CD4-positive, alpha-beta T cell (primary cell): ENCODE data around the gene VSIG2. TPM values are rescaled to one million over a fixed set of nuclear protein-coding genes. Genes with fewer than 3 reads are reported as not detected.

Experiments used
- ATAC-seq: fragments of 200-7000 bp; cut with Tn5 transposase; one replicate; pipeline ENCODE4 v1.10.0; 2022; ENCODE audit warnings: mild to moderate bottlenecking; ENCODE audit not compliant: poor library complexity
- CTCF ChIA-PET: fragments of 350-600 bp; sonication (Branson Sonifier 250); formaldehyde crosslinking; loops from one replicate; lab custom pipeline; 2021; ENCODE audit warnings: antibody characterized with exemption, inconsistent platforms; lab: Charles Lee
- POLR2A ChIA-PET: fragments of 350-600 bp; sonication (Branson Sonifier 250); formaldehyde crosslinking; loops from one replicate; lab custom pipeline; 2021; ENCODE audit warnings: antibody characterized with exemption, inconsistent platforms; lab: Charles Lee
- DNase-seq, 14 experiments: peaks; one replicate each; pipeline ENCODE4 v3.0.0-alpha.2; 2013 to 2020; ENCODE audit warnings: mixed read lengths in 2 of 14
- H3K27ac ChIP-seq, 2 donors: one replicate each; pipeline versions ENCODE4 v1.5.1 to v1.7.0; 2013; ENCODE audit warnings: low read length in 2 of 2, low read depth in 1 of 2, mild to moderate bottlenecking in 1 of 2
- H3K27me3 ChIP-seq, 2 experiments: 1 replicate in 1 of 2; 2 replicates in 1 of 2; pipeline versions ENCODE4 v1.6.1 to v1.7.0; 2013; ENCODE audit warnings: low read length in 2 of 2, control low read depth in 1 of 2, mild to moderate bottlenecking in 1 of 2, moderate library complexity in 1 of 2; ENCODE audit not compliant: insufficient read depth in 2 of 2, control insufficient read depth in 1 of 2
- H3K36me3 ChIP-seq: one replicate; pipeline ENCODE4 v1.6.1; 2013; ENCODE audit warnings: low read length, control low read depth; ENCODE audit not compliant: insufficient read depth
- H3K4me1 ChIP-seq: one replicate; pipeline ENCODE4 v1.6.1; 2013; ENCODE audit warnings: low read length, control low read depth; ENCODE audit not compliant: insufficient read depth
- H3K4me3 ChIP-seq: one replicate; pipeline ENCODE4 v1.5.1; 2013; ENCODE audit warnings: mild to moderate bottlenecking, low read length, moderate library complexity
- H3K9me3 ChIP-seq, 2 experiments: 1 replicate in 1 of 2; 2 replicates in 1 of 2; pipeline versions ENCODE4 v1.6.1 to v1.7.0; 2013; ENCODE audit warnings: low read length in 2 of 2, mild to moderate bottlenecking in 2 of 2, control low read depth in 1 of 2, moderate library complexity in 1 of 2; ENCODE audit not compliant: control insufficient read depth in 1 of 2, insufficient read depth in 1 of 2
- H3K27ac Mint-ChIP-seq: one replicate; pipeline ENCODE4 v1.8.0; 2020; ENCODE audit warnings: mixed read lengths
- H3K27me3 Mint-ChIP-seq: one replicate; pipeline ENCODE4 v1.8.0; 2021; ENCODE audit warnings: mixed read lengths
- H3K36me3 Mint-ChIP-seq: one replicate; pipeline ENCODE4 v1.8.0; 2021; ENCODE audit warnings: low read depth, mixed read lengths
- H3K4me1 Mint-ChIP-seq: one replicate; pipeline ENCODE4 v1.8.0; 2021; ENCODE audit warnings: low read depth, mixed read lengths
- H3K4me3 Mint-ChIP-seq: one replicate; pipeline ENCODE4 v1.8.0; 2020; ENCODE audit warnings: mild to moderate bottlenecking, mixed read lengths
- H3K9me3 Mint-ChIP-seq: one replicate; pipeline ENCODE4 v1.8.0; 2020; ENCODE audit warnings: mixed read lengths
- intact Hi-C, 2 experiments: fragments of 100-400 bp; cut with DNase I in 1 of 2; cut with micrococcal nuclease in 1 of 2; formaldehyde crosslinking; loops; one replicate each; pipeline versions ENCODE4 v1.15.1 to v1.9.0; 2023 to 2025; cut with DNase I, micrococcal nuclease
- total RNA-seq, 174 experiments: library from RNA in 2 of 174; stranded (reverse) in 2 of 174; gene quantifications; one replicate each; pipeline ENCODE4 v1.2.3 and lab custom pipeline; 2021 to 2026
- TF ChIP-seq, protein P1 (sequence below): fragments of 200-600 bp; IDR thresholded peaks from one replicate; pipeline ENCODE4 v1.8.0; 2022; ENCODE audit warnings: antibody characterized with exemption, mild to moderate bottlenecking

VSIG2 gene
- total RNA-seq, 2 experiments from 2014 or later = 0.28 TPM; not detected in 1

DNA sequence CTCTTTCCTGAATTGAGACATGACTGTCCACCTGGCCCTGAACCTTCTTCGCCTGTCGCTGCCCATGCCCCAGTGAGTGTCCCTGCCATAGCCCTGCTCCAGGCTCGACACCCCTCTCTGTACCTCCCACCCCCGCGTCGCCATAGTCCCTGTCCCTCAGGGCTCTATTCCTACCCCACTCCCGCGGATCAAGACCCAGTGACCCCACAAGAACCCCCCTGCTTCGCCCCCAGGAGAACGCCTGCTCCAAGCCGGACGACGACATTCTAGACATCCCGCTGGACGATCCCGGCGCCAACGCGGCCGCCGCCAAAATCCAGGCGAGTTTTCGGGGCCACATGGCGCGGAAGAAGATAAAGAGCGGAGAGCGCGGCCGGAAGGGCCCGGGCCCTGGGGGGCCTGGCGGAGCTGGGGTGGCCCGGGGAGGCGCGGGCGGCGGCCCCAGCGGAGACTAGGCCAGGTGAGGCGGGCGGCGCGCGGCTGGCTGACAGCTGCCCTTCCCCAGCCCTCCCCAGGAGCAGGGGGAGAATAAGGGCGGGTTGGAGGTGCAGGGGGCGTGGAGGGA is 6.7 kb downstream of the VSIG2 start:
- H3K4me3 ChIP-seq = peak overlapping the region; percentile 95
- Mint-ChIP-seq H3K36me3 (peaks cover 5% of the 10 kb centered on the region), H3K4me3 (peak overlapping the region; percentile 94), H3K27ac (no peak overlapping the region), H3K4me1 (peaks cover 15% of the 10 kb centered on the region), H3K9me3 (no peaks in the 10 kb centered on the region), H3K27me3 (peaks cover 7% of the 10 kb centered on the region)
- H3K36me3 ChIP-seq = no peaks in the 10 kb centered on the region
- TF ChIP-seq, protein P1, sequence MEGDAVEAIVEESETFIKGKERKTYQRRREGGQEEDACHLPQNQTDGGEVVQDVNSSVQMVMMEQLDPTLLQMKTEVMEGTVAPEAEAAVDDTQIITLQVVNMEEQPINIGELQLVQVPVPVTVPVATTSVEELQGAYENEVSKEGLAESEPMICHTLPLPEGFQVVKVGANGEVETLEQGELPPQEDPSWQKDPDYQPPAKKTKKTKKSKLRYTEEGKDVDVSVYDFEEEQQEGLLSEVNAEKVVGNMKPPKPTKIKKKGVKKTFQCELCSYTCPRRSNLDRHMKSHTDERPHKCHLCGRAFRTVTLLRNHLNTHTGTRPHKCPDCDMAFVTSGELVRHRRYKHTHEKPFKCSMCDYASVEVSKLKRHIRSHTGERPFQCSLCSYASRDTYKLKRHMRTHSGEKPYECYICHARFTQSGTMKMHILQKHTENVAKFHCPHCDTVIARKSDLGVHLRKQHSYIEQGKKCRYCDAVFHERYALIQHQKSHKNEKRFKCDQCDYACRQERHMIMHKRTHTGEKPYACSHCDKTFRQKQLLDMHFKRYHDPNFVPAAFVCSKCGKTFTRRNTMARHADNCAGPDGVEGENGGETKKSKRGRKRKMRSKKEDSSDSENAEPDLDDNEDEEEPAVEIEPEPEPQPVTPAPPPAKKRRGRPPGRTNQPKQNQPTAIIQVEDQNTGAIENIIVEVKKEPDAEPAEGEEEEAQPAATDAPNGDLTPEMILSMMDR = no peak
- H3K4me1 ChIP-seq = peaks cover 29% of the 10 kb centered on the region
- DNase-seq (no peak), ATAC-seq (no peak)
- H3K27ac ChIP-seq = no peak overlapping the region
- H3K27me3 ChIP-seq = peaks cover 0 to 6% of the 10 kb centered on the region in 2 experiments
- ChIA-PET CTCF (interaction anchor here (1.6 to 2.9 kb wide), 6 partner anchors 10 to 74 kb away, joined by 4 to 60 read pairs (median 28); partner anchors contain the start of genes ESAM, SIAE and SPA17), POLR2A (interaction anchor here (1.7 to 4.2 kb wide), 6 partner anchors 12 to 123 kb away, joined by 5 to 89 read pairs (median 33); partner anchors contain the start of genes ESAM, MSANTD2, SIAE and SPA17)
- intact Hi-C loops = loop anchor here (5.0 to 10.0 kb wide), 4 partner anchors 57 to 367 kb away; partner anchors contain the start of genes MSANTD2 (in 2 of the 2), CCDC15 (in 1 of the 2) and TMEM218 (in 1 of the 2)
- H3K9me3 ChIP-seq = no peaks in the 10 kb centered on the region

DNA sequence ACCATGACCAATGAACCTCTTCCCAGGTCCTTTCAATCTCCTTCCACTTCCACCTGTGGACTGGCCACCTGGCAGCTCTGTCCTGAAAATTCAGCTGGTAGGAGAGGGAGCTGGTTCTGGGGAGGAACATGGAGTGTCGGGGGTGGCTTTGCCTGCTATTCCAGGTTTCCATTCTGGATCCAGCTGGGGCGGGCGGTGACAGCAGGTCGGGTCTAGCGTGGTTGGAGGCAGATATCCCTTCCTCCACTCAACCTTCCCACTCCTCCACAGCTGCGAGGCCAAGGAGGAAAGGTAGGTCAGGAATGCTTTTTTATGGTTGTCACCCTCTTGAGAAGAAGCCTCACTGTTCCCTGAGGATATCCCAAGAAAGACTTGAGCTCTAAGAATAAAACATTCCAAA is 9.0 kb downstream of the VSIG2 start:
- intact Hi-C loops = loop anchor here in 1 of 2 experiments (10.0 kb wide), 1 partner anchor 212 kb away; the partner anchor contains the start of gene CCDC15
- H3K27me3 Mint-ChIP-seq = peaks cover 7% of the 10 kb centered on the region

DNA sequence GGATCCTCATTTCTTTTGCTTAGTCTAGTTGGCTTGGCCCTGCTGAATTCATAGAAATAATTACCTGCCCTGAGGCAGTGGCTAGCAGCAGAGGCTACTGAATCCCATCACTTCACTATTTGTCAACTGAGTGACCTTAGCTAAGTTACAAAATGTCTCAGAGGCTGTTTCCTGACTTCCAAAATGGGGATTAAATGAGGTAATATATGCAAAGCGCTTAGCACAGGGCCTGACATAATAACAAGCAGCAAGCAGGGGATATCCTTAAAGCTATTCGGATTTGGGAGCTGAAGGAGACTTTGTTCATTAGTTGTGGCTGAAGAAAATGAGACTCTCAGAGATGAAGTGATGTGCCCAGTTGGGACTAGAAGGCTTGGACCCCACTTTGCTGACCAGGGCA is 9.5 kb downstream of the VSIG2 start:
- peaks cover 7% of the 10 kb centered on the region for H3K27me3 Mint-ChIP-seq
- peaks cover 5% of the 10 kb centered on the region for H3K36me3 Mint-ChIP-seq
- Histone ChIP-seq H3K4me1 (peaks cover 35% of the 10 kb centered on the region), H3K27me3 (peaks cover 0 to 6% of the 10 kb centered on the region in 2 experiments), H3K9me3 (no peaks in the 10 kb centered on the region), H3K4me3 (no peak overlapping the region), H3K36me3 (no peaks in the 10 kb centered on the region), H3K27ac (no peak overlapping the region)
- DNase-seq = no peak
- peaks cover 26% of the 10 kb centered on the region for H3K4me1 Mint-ChIP-seq
- TF ChIP-seq, protein P1 = no peak
- H3K4me3 Mint-ChIP-seq = no peak overlapping the region
- intact Hi-C loops = loop anchor here in 1 of 2 experiments (10.0 kb wide), 1 partner anchor 212 kb away; the partner anchor contains the start of gene CCDC15
- no peak overlapping the region for H3K27ac Mint-ChIP-seq
- CTCF ChIA-PET = interaction anchor here (1.4 kb wide), 1 partner anchor 10 kb away, joined by 4 read pairs; the partner anchor contains the start of gene VSIG2
- POLR2A ChIA-PET = no interaction called here
- H3K9me3 Mint-ChIP-seq = no peaks in the 10 kb centered on the region
- ATAC-seq = no peak

More for the DNA sequence above, 9.0 kb downstream of the VSIG2 start:
- Mint-ChIP-seq H3K4me1 (peaks cover 26% of the 10 kb centered on the region), H3K27ac (no peak overlapping the region), H3K4me3 (no peak overlapping the region), H3K36me3 (peaks cover 5% of the 10 kb centered on the region), H3K9me3 (no peaks in the 10 kb centered on the region)
- ChIA-PET CTCF (interaction anchor here (1.4 to 1.6 kb wide), 3 partner anchors 10 to 74 kb away, joined by 3 to 5 read pairs (median 4); partner anchors contain the start of gene VSIG2), POLR2A (interaction anchor here (1.9 kb wide), 1 partner anchor 70 kb away, joined by 8 read pairs; the partner anchor contains the start of genes SIAE and SPA17)
- Histone ChIP-seq H3K9me3 (no peaks in the 10 kb centered on the region), H3K27me3 (peaks cover 0 to 6% of the 10 kb centered on the region in 2 experiments), H3K4me3 (no peak overlapping the region), H3K4me1 (peaks cover 35% of the 10 kb centered on the region), H3K27ac (no peak overlapping the region), H3K36me3 (no peaks in the 10 kb centered on the region)
- no peak for DNase-seq
- TF ChIP-seq, protein P1 = no peak
- ATAC-seq = no peak
